HCT116 (cell line): Measurements from ENCODE around the gene KYAT1.

Source experiments
- ATF3 ChIP-seq: IDR thresholded peaks from 2 replicates; pipeline ENCODE4 v1.6.1; 2012
- CEBPB ChIP-seq: IDR thresholded peaks from 2 replicates; pipeline ENCODE4 v1.6.1; 2012; ENCODE audit warnings: low read depth
- JUND ChIP-seq: IDR thresholded peaks from 2 replicates; pipeline ENCODE4 v1.6.1; 2012
- POLR2A ChIP-seq: IDR thresholded peaks from 2 replicates; pipeline ENCODE4 v1.7.0; 2011; ENCODE audit warnings: borderline replicate concordance; ENCODE audit not compliant: insufficient read depth, insufficient read length; ENCODE audit errors: extremely low read depth
- TF ChIP-seq, protein P1 (sequence below): IDR thresholded peaks from 2 replicates; pipeline ENCODE4 v1.6.1; 2012
- TF ChIP-seq, protein P2 (sequence below), 3 experiments: fragments of 200-600 bp in 1 of 3; sonication (generic) in 1 of 3; IDR thresholded peaks in 2 of 3; conservative IDR thresholded peaks in 1 of 3; 2 replicates each; pipeline ENCODE4 v1.5.1; 2012 to 2017; ENCODE audit warnings: low read depth in 2 of 3, low read length in 2 of 3, antibody characterized with exemption in 1 of 3, borderline replicate concordance in 1 of 3, control low read depth in 1 of 3, mild to moderate bottlenecking in 1 of 3, mixed read lengths in 1 of 3, mixed run types in 1 of 3, moderate library complexity in 1 of 3; ENCODE audit not compliant: insufficient read depth in 1 of 3

GRCh38 chr9:128798896-128799295 is 82.9 kb downstream of the KYAT1 start:
- TF ChIP-seq, protein P1, sequence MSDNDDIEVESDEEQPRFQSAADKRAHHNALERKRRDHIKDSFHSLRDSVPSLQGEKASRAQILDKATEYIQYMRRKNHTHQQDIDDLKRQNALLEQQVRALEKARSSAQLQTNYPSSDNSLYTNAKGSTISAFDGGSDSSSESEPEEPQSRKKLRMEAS = no peak
- TF ChIP-seq ATF3 (no peak), POLR2A (no peak), CEBPB (no peak), JUND (no peak)
- TF ChIP-seq, protein P2, sequence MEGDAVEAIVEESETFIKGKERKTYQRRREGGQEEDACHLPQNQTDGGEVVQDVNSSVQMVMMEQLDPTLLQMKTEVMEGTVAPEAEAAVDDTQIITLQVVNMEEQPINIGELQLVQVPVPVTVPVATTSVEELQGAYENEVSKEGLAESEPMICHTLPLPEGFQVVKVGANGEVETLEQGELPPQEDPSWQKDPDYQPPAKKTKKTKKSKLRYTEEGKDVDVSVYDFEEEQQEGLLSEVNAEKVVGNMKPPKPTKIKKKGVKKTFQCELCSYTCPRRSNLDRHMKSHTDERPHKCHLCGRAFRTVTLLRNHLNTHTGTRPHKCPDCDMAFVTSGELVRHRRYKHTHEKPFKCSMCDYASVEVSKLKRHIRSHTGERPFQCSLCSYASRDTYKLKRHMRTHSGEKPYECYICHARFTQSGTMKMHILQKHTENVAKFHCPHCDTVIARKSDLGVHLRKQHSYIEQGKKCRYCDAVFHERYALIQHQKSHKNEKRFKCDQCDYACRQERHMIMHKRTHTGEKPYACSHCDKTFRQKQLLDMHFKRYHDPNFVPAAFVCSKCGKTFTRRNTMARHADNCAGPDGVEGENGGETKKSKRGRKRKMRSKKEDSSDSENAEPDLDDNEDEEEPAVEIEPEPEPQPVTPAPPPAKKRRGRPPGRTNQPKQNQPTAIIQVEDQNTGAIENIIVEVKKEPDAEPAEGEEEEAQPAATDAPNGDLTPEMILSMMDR (IDR thresholded peaks at IDR 0.05 in 2 of 3, conservative IDR thresholded peaks at IDR 0.05 in 1 of 3; ENCODE audit: borderline replicate concordance in 1 of 3, insufficient read depth in 1 of 3, low read depth in 2 of 3, low read length in 2 of 3) = no peak
